IPS-18c (cell line): Measurements from ENCODE around the gene SCNN1B.
"Not testable (repeated sequence)": the region's sequence is repeated elsewhere in the genome, so short reads cannot be mapped to it uniquely, and the experiment has no call there.

Experiments
- H3K4me3 ChIP-seq: 2 replicates; pipeline ENCODE4 v1.7.0; 2013; ENCODE audit warnings: low read depth, mild to moderate bottlenecking, low read length, moderate library complexity; ENCODE audit not compliant: insufficient read depth
- H3K9me3 ChIP-seq: one replicate; pipeline ENCODE4 v1.6.1; 2013; ENCODE audit warnings: mild to moderate bottlenecking, low read length, moderate library complexity; ENCODE audit not compliant: control insufficient read depth, insufficient read depth

Gene SCNN1B

GRCh38 chr16:23362460-23363317 lies 60.6 kb downstream of the SCNN1B start:
- no peak overlapping the region for H3K4me3 ChIP-seq

GRCh38 chr16:23365602-23366240 lies 63.6 kb downstream of the SCNN1B start:
- Histone ChIP-seq H3K4me3 (no peak overlapping the region), H3K9me3 (no peaks in the 10 kb centered on the region)

More at GRCh38 chr16:23362460-23363317, 60.6 kb downstream of the SCNN1B start:
- H3K9me3 ChIP-seq = no peaks in the 10 kb centered on the region

GRCh38 chr16:23366341-23366740 lies 64.2 kb downstream of the SCNN1B start:
- not testable (repeated sequence) for H3K4me3 ChIP-seq, H3K9me3 ChIP-seq

- Histone ChIP-seq H3K9me3 (no peaks in the 10 kb centered on the region), H3K4me3 (no peak overlapping the region)
Measured at GRCh38 chr16:23367564-23367963, 65.5 kb downstream of the SCNN1B start.

- no peaks in the 10 kb centered on the region for H3K9me3 ChIP-seq
- H3K4me3 ChIP-seq = no peak overlapping the region
Measured at GRCh38 chr16:23367988-23368387, 65.9 kb downstream of the SCNN1B start.

- Histone ChIP-seq H3K9me3 (no peaks in the 10 kb centered on the region), H3K4me3 (no peak overlapping the region)
Measured at GRCh38 chr16:23368469-23368868, 66.4 kb downstream of the SCNN1B start.

GRCh38 chr16:23369416-23369815 lies 67.3 kb downstream of the SCNN1B start:
- no peaks in the 10 kb centered on the region for H3K9me3 ChIP-seq
- H3K4me3 ChIP-seq = no peak overlapping the region

- no peak overlapping the region for H3K4me3 ChIP-seq
- no peaks in the 10 kb centered on the region for H3K9me3 ChIP-seq
Measured at GRCh38 chr16:23371368-23371767, 69.3 kb downstream of the SCNN1B start.

GRCh38 chr16:23373436-23374219 lies 71.5 kb downstream of the SCNN1B start:
- no peak overlapping the region for H3K4me3 ChIP-seq
- H3K9me3 ChIP-seq = no peaks in the 10 kb centered on the region

- no peaks in the 10 kb centered on the region for H3K9me3 ChIP-seq
- no peak overlapping the region for H3K4me3 ChIP-seq
Measured at GRCh38 chr16:23374721-23375510, 72.8 kb downstream of the SCNN1B start.

- Histone ChIP-seq H3K4me3 (no peak overlapping the region), H3K9me3 (no peaks in the 10 kb centered on the region)
Measured at GRCh38 chr16:23375643-23376042, 73.5 kb downstream of the SCNN1B start.

- Histone ChIP-seq H3K9me3 (no peaks in the 10 kb centered on the region), H3K4me3 (no peak overlapping the region)
Measured at GRCh38 chr16:23377071-23377931, 75.2 kb downstream of the SCNN1B start.

GRCh38 chr16:23378256-23378655 lies 76.2 kb downstream of the SCNN1B start:
- Histone ChIP-seq H3K4me3 (no peak overlapping the region), H3K9me3 (no peaks in the 10 kb centered on the region)

- Histone ChIP-seq H3K9me3 (no peaks in the 10 kb centered on the region), H3K4me3 (no peak overlapping the region)
Measured at GRCh38 chr16:23378921-23379320, 76.8 kb downstream of the SCNN1B start.

- Histone ChIP-seq H3K4me3 (no peak overlapping the region), H3K9me3 (no peaks in the 10 kb centered on the region)
Measured at GRCh38 chr16:23379707-23380106, 77.6 kb downstream of the SCNN1B start.

GRCh38 chr16:23380501-23380951 lies 78.4 kb downstream of the SCNN1B start:
- no peak overlapping the region for H3K4me3 ChIP-seq
- no peaks in the 10 kb centered on the region for H3K9me3 ChIP-seq
